HG03066 (cell line): Measurements from ENCODE around the gene MND1.
"Not testable (repeated sequence)": the region's sequence is repeated elsewhere in the genome, so short reads cannot be mapped to it uniquely, and the experiment has no call there.

Experiments
- ATAC-seq: cut with Tn5 transposase; IDR thresholded peaks from one replicate; pipeline ENCODE4 v1.9.1; 2021; ENCODE audit warnings: low read depth; ENCODE audit not compliant: unreplicated experiment

Gene MND1

DNA sequence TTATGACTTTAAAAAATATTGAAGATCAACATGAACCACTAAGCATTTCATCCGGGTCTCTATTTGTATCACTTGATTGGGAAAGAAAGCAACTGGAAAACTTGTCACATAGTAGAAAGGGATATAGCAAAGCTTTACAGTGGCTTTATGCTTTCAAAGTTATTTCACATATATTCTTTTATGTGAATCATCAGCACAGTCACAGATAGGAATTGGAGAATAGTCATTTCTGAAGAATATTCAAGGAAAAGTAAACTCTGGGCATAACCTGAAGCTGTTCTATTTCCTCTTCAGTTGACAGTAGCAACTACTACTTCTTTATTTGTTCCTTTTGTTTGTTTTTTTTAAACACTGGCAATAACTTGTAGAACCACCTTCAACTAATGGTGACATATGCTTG, 50.5 kb downstream of the MND1 start:
- no peak for ATAC-seq

DNA sequence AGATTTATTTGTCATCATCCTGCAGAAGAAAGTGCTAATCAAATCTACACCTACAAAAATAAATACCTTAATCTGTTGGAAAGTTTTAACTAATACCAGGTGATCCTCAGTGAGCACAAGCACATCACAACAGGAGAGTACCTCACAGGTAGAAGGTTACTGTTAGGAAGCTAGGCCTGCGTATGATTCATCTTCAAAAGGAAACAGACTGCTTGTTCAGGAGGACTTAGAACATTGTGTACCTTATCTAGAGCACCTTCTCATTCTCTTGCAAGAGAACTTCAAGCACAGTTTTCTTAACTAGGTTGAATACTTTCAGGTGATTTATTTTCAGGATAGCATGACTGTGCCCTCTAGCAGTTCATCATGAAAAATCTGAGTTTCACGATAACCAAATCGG, 54.2 kb downstream of the MND1 start:
- no peak for ATAC-seq

DNA sequence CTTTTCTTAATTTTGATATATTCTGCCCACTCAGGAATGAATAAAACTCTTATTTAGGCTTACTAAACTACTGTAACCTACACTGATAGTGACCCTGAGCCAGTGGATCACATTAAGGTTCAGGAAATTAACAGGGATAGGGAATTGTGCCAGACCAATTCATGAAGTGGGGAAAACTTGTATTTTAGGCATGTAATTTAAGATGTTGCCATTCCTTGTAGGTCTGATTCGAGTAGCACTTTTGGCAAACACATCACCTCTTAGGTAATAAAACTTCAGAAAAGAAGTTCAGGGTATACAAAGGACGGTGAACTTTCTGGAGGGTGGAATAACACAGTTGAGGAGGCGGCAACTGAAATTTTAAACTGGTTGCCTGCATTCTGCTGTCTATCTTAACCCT, 54.9 kb downstream of the MND1 start:
- no peak for ATAC-seq

DNA sequence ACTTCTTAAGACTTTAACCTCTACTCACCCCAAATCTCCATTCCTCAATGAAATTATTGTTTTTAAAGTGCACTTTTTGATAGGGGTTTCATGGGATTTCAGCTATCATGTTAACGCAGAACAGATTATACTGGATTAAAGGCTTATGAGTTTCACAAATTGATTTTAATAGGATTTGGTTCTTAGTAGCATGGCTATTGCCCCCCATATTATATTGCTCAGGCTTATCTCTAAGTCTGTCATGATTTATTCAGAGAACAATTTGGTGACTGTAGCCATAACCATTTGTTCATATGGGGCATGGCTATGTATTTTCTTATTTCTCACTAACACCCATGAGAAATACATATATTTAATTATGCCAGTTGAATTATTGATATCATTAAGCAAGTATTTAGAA, 57.0 kb downstream of the MND1 start:
- ATAC-seq: no peak

DNA sequence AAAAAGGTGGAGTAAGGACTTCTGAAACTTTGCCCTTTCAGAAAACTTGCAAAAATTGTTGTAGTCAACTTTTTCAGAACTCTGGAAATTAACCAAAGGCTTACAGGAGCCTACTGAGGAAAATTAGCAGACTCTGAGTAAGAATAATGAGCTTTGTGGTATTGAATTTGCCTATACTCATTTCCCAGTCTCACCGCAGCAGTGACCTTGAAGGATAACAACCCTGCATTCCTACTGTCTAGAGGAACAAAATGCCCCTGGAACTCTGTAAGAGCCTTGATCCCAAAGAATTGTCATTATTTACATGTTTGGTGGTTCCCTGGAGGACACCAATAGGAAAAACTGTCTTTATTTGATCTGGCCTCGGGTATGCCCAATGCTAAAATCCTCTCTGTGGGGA, 57.9 kb downstream of the MND1 start:
- ATAC-seq: no peak

DNA sequence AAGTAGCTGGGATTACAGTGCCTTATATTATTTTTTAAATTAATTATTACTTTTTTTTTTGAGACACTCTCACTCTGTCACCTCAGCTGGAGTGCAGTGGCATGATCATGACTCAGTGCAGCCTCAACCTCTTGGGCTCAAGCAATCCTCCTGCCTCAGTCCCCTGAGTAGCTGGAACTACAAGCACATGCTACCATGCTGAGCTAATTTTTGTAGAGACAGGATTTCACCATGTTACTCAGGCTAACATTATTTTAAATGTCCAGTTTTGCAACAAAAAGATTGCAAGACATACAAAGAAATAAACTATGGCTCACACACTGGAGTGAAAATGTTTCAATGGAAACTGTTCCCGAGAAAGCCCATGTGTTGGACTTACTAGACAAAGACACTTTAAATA, 59.2 kb downstream of the MND1 start:
- no peak for ATAC-seq

DNA sequence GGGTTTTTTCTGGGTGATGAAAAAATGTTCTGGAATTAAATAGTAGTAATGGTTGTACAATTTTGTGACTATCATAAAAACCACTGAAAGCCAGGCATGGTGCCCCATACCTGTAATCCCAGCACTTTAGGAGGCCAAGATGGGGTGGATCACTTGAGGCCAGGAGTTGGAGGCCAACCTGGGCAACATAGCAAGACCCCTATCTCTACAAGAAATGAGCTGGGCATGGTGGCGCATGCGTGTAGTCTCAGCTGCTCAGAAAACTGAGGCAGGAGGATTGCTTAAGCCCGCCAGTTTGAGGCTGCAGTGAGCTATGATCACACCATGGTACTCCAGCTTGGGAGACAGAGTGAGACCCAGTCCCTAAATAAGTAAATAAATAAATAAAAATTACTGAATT, 63.4 kb downstream of the MND1 start:
- ATAC-seq: no peak

DNA sequence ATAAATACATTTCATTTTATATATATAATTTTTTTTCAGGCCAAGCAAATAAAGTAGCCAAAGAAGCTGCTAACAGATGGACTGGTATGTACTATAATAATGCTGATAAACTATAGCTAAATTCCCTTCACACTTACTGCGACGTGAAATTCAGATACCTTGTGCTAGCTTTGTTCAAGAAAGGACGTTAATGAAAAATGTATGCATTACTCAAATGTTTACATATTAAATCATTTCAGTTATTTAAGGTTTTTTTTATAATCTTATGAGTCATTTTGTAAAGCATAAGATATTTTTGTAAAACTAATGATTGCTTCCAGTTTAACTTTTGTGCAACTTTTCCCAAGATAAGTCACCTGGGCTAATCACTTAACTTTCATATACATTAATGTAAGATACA, 64.4 kb downstream of the MND1 start:
- ATAC-seq: no peak

DNA sequence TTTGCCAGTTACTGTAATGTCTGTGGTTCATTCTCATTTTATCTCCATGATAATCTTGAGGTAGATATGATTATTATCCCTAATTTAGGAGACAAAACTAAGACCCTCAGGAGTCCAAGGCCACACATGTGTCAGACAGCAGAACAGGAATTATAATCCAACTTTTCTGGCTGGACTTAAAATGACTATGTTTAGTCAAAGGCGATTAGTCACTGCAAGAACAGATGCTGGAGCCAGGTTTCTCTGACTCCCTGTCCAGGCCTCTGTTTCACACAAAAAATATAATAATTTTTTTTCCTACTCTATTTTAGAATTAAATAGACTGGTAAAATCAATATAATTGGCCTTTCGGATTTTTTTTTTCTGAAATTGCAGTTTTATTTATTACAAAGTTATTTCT, 64.9 kb downstream of the MND1 start:
- ATAC-seq: no peak

DNA sequence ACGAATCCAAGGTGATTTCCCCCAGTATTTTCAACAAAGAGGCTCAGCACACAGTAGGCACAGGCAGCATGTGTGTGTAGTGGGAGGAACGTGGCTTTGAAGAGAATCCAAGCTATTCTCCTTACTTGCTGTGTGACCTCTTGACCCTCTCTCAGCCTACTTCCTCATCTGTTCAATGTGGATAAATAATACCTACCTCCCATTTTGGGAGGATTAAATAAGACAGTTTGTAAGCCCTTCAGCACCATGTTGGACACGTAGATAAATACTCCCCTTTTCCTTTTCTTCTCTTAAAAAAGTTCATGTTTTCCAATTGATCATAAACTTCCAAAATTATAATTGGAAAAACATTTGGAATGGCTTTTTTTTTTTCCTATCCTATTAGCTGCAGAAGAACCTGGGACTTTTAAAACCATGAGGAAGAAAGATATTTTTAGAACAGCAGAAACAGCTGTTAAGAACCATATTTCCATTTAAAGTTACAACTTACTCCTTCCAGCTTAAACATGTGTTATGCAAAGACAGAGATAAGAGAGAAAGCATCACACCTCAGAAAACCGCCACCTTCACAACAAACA, 65.5 kb downstream of the MND1 start:
- no peak for ATAC-seq

DNA sequence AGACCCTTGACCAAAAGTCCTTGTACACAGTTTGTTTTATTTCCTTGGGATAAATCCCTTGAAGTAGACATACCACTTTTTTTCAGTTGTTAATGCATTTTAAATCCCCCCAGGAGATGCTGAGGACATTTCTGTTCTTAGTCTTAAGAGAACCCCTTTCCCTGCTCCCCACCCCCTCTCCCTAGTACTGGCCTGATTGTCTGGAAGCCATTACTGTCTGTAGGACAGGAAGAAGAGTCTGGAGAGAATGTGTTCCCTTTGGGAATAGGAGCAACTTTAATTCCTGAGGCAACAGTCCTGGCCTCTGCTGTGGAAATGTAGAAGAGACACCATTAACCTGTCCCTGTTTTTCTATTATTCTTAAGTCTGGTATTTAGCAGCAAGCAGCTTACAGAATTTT, 69.4 kb downstream of the MND1 start:
- no peak for ATAC-seq

DNA sequence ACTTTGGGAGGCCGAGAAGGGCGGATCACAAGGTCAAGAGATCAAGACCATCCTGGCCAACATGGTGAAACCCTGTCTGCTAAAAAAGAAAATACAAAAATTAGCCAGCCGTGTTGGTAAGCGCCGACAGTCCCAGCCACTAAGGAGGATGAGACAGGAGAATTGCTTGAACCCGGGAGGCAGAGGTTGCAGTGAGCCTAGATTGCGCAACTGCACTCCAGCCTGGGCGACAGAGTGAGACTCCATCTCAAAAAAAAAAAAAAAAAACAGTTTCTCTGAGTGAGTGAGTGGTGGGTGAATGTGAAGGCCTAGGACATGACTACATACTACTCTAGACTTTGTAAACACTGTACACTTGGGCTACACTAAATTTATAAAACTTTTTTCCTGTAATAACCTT, 72.0 kb downstream of the MND1 start:
- ATAC-seq: not testable (repeated sequence)

DNA sequence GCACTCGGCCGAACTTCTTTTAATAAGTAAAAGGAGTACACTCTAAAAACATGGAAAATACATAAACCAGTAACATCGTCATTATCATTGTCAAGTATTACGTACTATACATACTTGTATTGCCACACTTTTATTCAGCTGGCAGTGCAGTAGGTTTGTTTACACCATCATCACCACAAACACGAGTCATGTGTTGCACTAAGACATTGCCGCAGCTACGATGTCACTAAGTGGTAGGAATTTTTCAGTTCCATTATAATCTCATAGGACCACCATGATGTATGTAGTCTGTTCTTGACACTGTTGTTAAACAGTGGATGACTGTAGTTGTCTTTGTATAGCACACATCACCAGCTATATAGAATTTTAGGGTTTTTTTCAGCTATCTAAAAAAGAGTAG, 73.6 kb downstream of the MND1 start:
- no peak for ATAC-seq

DNA sequence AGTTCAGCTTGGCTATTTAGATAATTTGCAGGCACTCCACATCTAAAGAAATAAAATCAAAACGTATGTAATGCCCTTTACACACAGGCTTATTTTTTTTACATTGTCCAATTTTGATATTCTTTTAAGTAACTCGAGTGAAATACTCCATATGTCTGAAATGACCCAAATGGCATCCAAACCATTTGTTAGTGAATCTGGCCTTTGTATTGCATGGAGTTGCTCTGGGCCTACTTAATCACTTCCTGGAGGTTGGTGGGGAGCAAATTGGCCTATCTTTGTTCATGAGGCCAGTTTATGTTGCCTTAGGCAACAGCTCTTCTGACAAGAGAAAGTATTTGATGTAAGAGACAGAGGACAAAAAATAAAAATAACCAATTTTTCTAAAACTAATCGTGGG, 74.1 kb downstream of the MND1 start:
- no peak for ATAC-seq

DNA sequence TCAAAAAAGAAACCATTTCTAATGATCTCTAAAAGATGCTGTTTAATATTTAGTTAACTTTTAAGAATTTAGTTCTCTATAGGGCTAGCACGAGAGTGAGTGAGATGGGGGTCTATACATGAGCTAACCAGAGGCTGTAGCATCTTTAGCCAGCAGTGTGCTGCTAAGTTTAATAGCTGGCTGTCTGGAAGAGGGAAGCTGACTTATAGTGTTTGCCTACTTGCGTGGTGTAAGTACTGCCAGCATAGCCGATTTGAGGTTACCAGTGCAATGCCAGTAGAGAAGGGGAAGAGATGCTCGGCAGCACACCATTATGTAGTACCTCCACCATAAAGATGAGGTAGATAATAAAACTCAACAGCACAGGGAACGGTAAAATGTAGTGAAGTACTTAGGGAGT, 74.5 kb downstream of the MND1 start:
- no peak for ATAC-seq

DNA sequence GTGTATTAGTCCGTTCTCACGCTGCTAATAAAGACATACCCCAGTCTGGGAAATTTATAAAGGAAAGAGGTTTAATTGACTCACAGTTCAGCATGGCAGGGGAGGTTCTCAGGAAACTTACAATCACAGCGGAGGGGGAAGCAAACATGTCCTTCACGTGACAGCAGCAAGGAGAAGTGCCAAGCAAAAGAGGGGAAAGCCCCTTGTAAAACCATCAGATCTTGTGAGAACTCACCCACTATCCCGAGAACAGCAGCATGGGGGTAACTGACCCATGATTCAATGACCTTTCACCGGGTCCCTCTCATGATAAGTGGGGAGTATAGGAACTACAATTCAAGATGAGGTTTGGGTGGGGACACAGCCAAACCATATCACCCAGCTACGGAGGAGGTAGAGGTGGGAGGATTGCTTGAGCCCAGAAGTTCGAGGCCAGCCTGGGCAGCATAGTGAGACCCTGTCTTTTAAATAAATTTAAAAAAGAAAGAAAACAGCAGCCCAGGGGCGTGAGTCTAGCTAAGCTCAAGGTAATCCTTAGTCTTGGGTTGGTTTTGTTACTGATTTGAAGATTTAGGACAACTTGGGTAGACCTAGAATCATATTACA, 75.3 kb downstream of the MND1 start:
- no peak for ATAC-seq

DNA sequence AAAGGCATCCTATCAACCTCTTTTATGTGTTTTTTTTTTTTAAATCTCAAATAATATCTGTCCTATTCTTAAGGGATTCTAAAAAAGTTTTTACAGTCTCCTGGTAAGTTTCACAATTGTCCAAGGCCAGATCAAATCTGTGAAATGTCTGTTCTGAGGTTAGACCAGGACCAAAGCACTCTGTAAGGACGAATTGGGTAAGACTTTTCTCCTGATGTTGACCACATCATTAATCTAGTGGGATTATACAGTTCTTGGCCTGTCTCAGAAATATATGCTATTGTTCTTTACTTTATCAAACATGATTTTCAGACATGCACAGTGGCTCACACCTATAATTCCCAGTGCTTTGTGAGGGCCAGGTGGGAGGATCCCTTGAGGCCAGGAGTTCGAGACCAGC, 75.9 kb downstream of the MND1 start:
- ATAC-seq: no peak

DNA sequence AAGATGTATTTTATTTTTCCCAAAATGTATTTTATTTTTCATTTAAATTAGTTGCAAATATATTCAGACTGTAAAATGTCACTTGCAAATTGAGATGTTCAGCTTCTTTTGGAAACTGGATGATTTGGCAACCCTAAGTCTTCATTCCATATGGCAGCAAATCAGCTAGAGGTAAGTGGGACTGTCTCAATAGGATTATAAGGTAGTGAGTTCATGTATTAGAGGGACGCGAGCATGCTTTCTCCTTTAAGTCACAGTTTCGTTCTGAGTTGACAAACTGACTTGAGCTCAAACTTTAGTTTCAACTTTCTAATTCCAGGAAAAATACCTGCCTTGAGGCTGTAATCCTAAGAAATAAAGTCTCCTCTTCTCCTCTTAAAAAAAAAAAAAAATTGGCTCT, 77.5 kb downstream of the MND1 start:
- ATAC-seq: no peak

DNA sequence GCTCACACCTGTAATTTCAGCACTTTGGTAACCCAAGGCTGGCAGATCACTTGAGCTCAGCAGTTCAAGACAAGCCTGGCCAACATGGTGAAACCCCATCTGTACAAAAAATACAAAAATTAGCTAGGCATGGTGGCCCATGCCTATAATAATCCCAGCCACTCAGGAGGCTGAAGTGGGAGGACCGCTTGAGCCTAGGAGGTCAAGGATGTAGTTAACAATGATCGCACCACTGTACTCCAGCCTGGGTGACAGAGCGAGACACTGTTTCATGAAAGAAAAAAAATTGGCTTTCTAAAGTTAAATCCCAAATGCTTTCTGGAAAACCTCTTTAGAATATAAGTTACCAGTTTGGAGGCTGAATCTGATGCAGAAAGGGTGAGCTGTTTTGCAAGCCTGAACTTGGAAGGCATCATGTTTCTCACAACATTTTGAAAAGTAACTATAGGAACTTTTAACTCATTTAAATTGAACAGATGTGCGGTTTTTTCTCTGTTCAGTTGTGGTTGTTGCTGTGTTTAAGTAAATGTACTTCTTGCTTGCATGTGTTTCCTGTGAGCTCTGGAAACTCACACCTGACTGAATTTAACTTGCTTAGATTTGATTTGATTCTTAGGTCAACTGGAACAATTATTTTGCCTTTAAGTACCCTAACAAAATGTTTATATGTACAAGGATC, 81.9 kb downstream of the MND1 start:
- peak; percentile 58 for ATAC-seq

DNA sequence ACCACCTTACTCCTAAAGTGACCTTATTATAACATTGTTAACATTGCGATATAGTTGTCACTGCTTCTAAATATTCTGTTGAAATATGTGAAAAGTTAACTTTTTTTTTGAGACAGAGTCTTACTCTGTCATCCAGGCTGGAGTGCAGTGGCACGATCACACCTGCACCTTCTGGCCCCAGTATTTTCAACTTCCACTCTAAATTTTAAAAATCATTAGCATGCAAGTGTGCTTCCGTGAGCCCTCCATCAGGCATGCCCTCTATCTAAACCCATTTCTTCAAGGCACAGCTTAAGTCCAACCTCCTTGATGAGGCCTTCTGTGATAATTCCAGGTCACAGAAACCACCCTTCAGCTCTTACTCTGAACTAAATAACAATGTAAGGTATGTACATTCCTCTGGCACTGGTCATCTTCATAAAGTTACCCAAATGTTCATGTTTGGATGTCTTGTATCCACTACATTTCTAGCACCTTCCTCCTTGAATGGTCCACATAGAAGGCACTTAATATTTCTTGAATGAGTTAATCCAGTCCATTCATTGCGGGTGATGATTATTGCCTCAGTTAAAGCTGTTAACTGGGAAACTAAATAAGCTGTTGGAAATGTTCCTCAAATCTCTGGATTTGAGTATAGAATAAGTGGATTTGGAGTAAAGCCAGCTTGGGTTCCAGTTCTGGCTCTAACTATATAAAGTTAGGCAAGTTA, 83.0 kb downstream of the MND1 start:
- no peak for ATAC-seq

DNA sequence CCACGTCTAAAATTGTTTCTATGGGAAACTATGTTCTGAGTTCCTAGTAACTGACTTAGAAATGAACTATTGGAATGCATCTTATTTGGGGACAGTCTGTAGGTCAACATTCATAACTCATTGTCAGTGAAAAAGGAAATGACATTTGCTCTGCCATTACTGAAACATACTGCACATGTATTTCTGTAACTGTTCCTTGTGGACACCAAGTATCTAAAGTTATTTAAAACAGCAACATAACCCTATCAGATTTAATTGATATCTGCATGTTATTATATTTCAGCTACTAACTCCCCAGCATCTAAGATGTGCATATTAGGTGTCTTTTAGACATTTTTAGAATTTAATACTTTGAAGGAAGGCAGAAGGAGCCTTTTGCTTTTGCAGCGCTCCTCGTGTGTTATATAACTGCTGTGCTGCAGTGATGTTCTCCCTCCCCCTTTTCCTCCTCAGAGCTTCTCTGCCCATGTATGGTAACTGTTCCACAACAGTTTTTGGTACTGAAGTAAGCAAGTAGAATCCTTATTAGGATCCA, 84.5 kb downstream of the MND1 start:
- ATAC-seq: no peak
